GM18499 (cell line): Measurements from ENCODE around the gene IFRD1.
A peak's percentile ranks its signal among the peaks of the same experiment; 100 is the strongest.

Experiments used
- ATAC-seq: cut with Tn5 transposase; IDR thresholded peaks from one replicate; pipeline ENCODE4 v1.9.1; 2021; ENCODE audit warnings: moderate number of reproducible peaks; ENCODE audit not compliant: insufficient read depth, unreplicated experiment

IFRD1 gene

GRCh38 chr7:112481833-112482670 is 31.8 kb downstream of the IFRD1 start:
- ATAC-seq, result no peak

- ATAC-seq, result no peak
Measured at GRCh38 chr7:112484671-112485167, 34.5 kb downstream of the IFRD1 start.

GRCh38 chr7:112485766-112486165 is 35.5 kb downstream of the IFRD1 start:
- ATAC-seq, result no peak

- no peak for ATAC-seq
Measured at GRCh38 chr7:112487457-112488263, 37.4 kb downstream of the IFRD1 start.

GRCh38 chr7:112488264-112488552 is 37.9 kb downstream of the IFRD1 start:
- no peak for ATAC-seq

GRCh38 chr7:112492186-112492585 is 41.9 kb downstream of the IFRD1 start:
- ATAC-seq, result no peak

GRCh38 chr7:112494656-112495055 is 44.4 kb downstream of the IFRD1 start:
- ATAC-seq, result no peak

- no peak for ATAC-seq
Measured at GRCh38 chr7:112495156-112495788, 45.0 kb downstream of the IFRD1 start.

- ATAC-seq, result no peak
Measured at GRCh38 chr7:112495810-112496462, 45.7 kb downstream of the IFRD1 start.

- ATAC-seq, result peak; percentile 45
Measured at GRCh38 chr7:112497481-112497880, 47.2 kb downstream of the IFRD1 start.

- no peak for ATAC-seq
Measured at GRCh38 chr7:112500619-112501018, 50.4 kb downstream of the IFRD1 start.

GRCh38 chr7:112501801-112502503 is 51.7 kb downstream of the IFRD1 start:
- ATAC-seq, result no peak

- no peak for ATAC-seq
Measured at GRCh38 chr7:112502700-112503099, 52.4 kb downstream of the IFRD1 start.

GRCh38 chr7:112503361-112503972 is 53.2 kb downstream of the IFRD1 start:
- ATAC-seq, result no peak

GRCh38 chr7:112504093-112504695 is 53.9 kb downstream of the IFRD1 start:
- ATAC-seq, result no peak

GRCh38 chr7:112505495-112505894 is 55.2 kb downstream of the IFRD1 start:
- no peak for ATAC-seq

- no peak for ATAC-seq
Measured at GRCh38 chr7:112508404-112508803, 58.1 kb downstream of the IFRD1 start.

- no peak for ATAC-seq
Measured at GRCh38 chr7:112509402-112509801, 59.1 kb downstream of the IFRD1 start.
